Keratinocyte (primary cell): Measurements from ENCODE around the gene DSCAM. TPM values are rescaled to one million over a fixed set of nuclear protein-coding genes. Genes with fewer than 3 reads are reported as not detected.

Experiments
- DNase-seq: peaks from one replicate; pipeline ENCODE4 v3.0.0-alpha.2; 2011; ENCODE audit warnings: low read depth, missing footprints, low spot score
- FAIRE-seq: peaks from 2 replicates; lab custom pipeline; 2011; peaks lifted over from hg19 to GRCh38; lab: Jason Lieb, UNC
- H2AFZ ChIP-seq: 2 replicates; pipeline ENCODE4 v1.6.0; 2012; ENCODE audit warnings: low read length, control low read depth, inconsistent platforms; ENCODE audit not compliant: control insufficient read depth
- H3K27ac ChIP-seq: 2 replicates; pipeline ENCODE4 v1.5.1; 2011; ENCODE audit warnings: low read length; ENCODE audit not compliant: control insufficient read depth, insufficient read depth
- H3K27me3 ChIP-seq: 3 replicates; pipeline ENCODE4 v1.6.0; 2011; ENCODE audit warnings: low read length; ENCODE audit not compliant: control insufficient read depth, insufficient read depth; ENCODE audit errors: extremely low read depth
- H3K36me3 ChIP-seq, 2 experiments: 2 replicates in 1 of 2; 3 replicates in 1 of 2; pipeline ENCODE4 v1.5.1; 2011; ENCODE audit warnings: low read length in 2 of 2, mild to moderate bottlenecking in 1 of 2; ENCODE audit not compliant: control insufficient read depth in 2 of 2, insufficient read depth in 2 of 2; ENCODE audit errors: extremely low read depth in 1 of 2
- H3K4me1 ChIP-seq: 3 replicates; pipeline ENCODE4 v1.5.1; 2011; ENCODE audit warnings: low read length; ENCODE audit not compliant: control insufficient read depth, insufficient read depth; ENCODE audit errors: extremely low read depth
- H3K4me2 ChIP-seq: 3 replicates; pipeline ENCODE4 v1.6.0; 2011; ENCODE audit warnings: low read depth, low read length; ENCODE audit not compliant: control insufficient read depth, insufficient read depth; ENCODE audit errors: extremely low read depth
- H3K4me3 ChIP-seq, 3 experiments: fragments of 200-600 bp in 1 of 3; sonication (generic) in 1 of 3; 2 replicates in 2 of 3; 3 replicates in 1 of 3; pipeline ENCODE4 v1.5.1; 2011 to 2016; ENCODE audit warnings: low read length in 3 of 3, mild to moderate bottlenecking in 3 of 3, control low read depth in 2 of 3, inconsistent platforms in 1 of 3, low read depth in 1 of 3, mixed read lengths in 1 of 3, mixed run types in 1 of 3, moderate library complexity in 1 of 3; ENCODE audit not compliant: control insufficient read depth in 2 of 3, insufficient read depth in 2 of 3; ENCODE audit errors: extremely low read depth in 1 of 3
- H3K79me2 ChIP-seq: 2 replicates; pipeline ENCODE4 v1.6.0; 2012; ENCODE audit warnings: low read length; ENCODE audit not compliant: control insufficient read depth, insufficient read depth
- H3K9ac ChIP-seq: 3 replicates; pipeline ENCODE4 v1.6.0; 2011; ENCODE audit warnings: low read length; ENCODE audit not compliant: control insufficient read depth, insufficient read depth; ENCODE audit errors: extremely low read depth
- H3K9me1 ChIP-seq: 3 replicates; pipeline ENCODE4 v1.6.0; 2011; ENCODE audit warnings: low read length; ENCODE audit not compliant: control insufficient read depth, insufficient read depth; ENCODE audit errors: extremely low read depth
- H3K9me3 ChIP-seq: 2 replicates; pipeline ENCODE4 v1.5.1; 2012; ENCODE audit warnings: low read depth, low read length; ENCODE audit not compliant: control insufficient read depth
- H4K20me1 ChIP-seq: 3 replicates; pipeline ENCODE4 v1.6.0; 2011; ENCODE audit warnings: low read length; ENCODE audit not compliant: control insufficient read depth, insufficient read depth; ENCODE audit errors: extremely low read depth
- EZH2 ChIP-seq: IDR thresholded peaks from one replicate; pipeline ENCODE4 v1.6.1; 2012; ENCODE audit warnings: inconsistent platforms, mild to moderate bottlenecking, low read length, moderate library complexity
- dilution Hi-C: fragments of 300-500 bp; cut with MboI; formaldehyde crosslinking; loops from one replicate; pipeline ENCODE4 v1.7.0; 2020; ENCODE audit warnings: low sequenced_read_pairs; ENCODE audit not compliant: extremely low pct_ligation_motif_present
- polyA plus RNA-seq, 5 experiments: library from polyadenylated mRNA; depleted of rRNA in 3 of 5; stranded (reverse) in 3 of 5; stranded (forward) in 1 of 5; unstranded in 1 of 5; fragments of >200 nt; gene quantifications; 1 replicate in 1 of 5; 2 replicates in 3 of 5; 3 replicates in 1 of 5; pipeline versions ENCODE4 v1.2.1 to v1.2.3, GENCODE V29; 2011 to 2012; ENCODE audit warnings: missing spikeins in 2 of 5, low read depth in 1 of 5, low replicate concordance in 1 of 5
- TF ChIP-seq, protein P1 (sequence below), 3 experiments: IDR thresholded peaks in 1 of 3; conservative IDR thresholded peaks in 1 of 3; optimal IDR thresholded peaks in 1 of 3; 2 replicates in 2 of 3; 3 replicates in 1 of 3; pipeline versions ENCODE3 to v1.5.1; 2011; ENCODE audit warnings: low read length in 3 of 3, mild to moderate bottlenecking in 3 of 3, moderate library complexity in 2 of 3, control low read depth in 1 of 3, inconsistent platforms in 1 of 3; ENCODE audit not compliant: insufficient read depth in 2 of 3; ENCODE audit errors: extremely low read depth in 1 of 3

Gene DSCAM
- polyA plus RNA-seq, 1 donor (not counting 4 experiments of a cell fraction or from before 2014, with no cell fraction given): 2.1 TPM

DNA sequence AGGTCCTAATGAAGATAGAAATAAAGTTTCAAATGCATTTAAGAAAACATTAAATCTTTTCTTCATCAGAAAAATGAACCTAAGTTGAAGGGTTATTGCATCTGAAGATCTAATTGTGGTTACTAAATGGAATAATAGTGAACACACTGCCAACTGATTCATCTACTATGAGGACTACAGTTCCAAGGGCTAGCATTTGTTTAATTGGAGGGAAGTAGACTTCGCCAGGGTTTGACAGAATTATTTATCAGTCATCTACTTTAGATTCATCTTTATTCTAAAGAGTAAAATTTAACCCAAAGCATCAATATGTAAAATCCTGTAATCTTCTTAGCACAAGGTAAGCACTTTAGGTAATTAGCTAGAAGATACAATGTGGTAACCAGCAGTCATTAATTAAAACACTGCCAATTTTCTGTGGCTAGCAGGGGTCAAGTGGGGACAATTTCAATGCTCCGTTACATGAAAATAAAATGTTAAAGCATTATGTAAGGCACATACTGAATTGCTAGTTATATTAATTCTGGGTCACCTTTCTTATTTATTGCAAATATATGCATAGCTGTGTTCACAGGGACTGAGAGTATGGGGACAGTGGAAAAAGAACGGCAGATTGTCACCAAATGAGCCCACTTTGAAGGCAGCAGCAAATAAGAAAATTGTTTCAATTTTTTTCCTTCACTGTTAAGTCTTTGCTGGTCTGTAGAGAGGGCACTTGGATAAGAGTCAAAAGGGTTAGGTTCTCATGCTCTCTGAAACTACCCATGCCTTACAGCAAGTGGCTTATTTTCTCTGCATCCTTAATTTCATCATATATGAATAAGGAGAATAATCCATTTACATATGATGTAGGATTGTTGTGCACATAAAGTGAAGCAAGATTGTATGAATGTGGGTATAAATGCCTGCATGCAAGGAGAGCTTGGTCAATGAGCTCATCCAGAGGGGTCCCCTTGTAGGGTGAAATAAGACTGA is 563.8 kb downstream of the DSCAM start:
- H3K4me1 ChIP-seq: peaks cover 3% of the 10 kb centered on the region
- H2AFZ ChIP-seq: no peak overlapping the region
- H3K27ac ChIP-seq: no peak overlapping the region
- TF ChIP-seq, protein P1, sequence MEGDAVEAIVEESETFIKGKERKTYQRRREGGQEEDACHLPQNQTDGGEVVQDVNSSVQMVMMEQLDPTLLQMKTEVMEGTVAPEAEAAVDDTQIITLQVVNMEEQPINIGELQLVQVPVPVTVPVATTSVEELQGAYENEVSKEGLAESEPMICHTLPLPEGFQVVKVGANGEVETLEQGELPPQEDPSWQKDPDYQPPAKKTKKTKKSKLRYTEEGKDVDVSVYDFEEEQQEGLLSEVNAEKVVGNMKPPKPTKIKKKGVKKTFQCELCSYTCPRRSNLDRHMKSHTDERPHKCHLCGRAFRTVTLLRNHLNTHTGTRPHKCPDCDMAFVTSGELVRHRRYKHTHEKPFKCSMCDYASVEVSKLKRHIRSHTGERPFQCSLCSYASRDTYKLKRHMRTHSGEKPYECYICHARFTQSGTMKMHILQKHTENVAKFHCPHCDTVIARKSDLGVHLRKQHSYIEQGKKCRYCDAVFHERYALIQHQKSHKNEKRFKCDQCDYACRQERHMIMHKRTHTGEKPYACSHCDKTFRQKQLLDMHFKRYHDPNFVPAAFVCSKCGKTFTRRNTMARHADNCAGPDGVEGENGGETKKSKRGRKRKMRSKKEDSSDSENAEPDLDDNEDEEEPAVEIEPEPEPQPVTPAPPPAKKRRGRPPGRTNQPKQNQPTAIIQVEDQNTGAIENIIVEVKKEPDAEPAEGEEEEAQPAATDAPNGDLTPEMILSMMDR (optimal IDR thresholded peaks at IDR 0.05 in 1 of 3, IDR thresholded peaks at IDR 0.05 in 1 of 3, conservative IDR thresholded peaks at IDR 0.05 in 1 of 3; ENCODE audit: extremely low read depth in 1 of 3, insufficient read depth in 2 of 3, low read length in 3 of 3): no peak
- TF ChIP-seq EZH2: no peak
- no peaks in the 10 kb centered on the region for H3K27me3 ChIP-seq
- peaks cover 0 to 2% of the 10 kb centered on the region in 2 experiments for H3K36me3 ChIP-seq
- H3K4me2 ChIP-seq: no peak overlapping the region
- peaks cover 2% of the 10 kb centered on the region for H3K9me3 ChIP-seq
- no peaks in the 10 kb centered on the region for H3K9me1 ChIP-seq
- dilution Hi-C loops: no loop called here
- no peaks in the 10 kb centered on the region for H4K20me1 ChIP-seq
- H3K9ac ChIP-seq: no peak overlapping the region
- H3K4me3 ChIP-seq: no peak overlapping the region
- no peak for FAIRE-seq
- H3K79me2 ChIP-seq: no peaks in the 10 kb centered on the region
- DNase-seq: no peak

DNA sequence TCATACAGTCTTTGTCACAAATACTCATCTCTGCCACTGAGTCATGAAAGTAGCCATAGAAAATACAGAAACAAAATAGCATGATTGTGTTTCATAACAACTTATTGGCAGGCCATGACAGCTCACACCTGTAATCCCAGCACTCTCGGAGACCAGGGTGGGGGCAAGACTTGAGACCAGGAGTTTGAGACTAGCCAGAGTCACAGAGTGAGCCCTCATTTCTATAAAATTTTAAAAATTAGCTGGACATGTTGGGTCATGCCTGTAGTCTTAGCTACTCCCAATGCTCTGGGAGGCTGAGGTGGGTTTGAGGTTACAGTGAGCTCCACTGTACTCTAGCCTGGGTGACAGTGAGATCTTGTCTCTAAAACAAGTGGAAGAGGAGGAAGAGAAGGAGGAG is 568.6 kb downstream of the DSCAM start:
- no peaks in the 10 kb centered on the region for H3K36me3 ChIP-seq
- H3K9me1 ChIP-seq: no peaks in the 10 kb centered on the region
- no peak overlapping the region for H3K4me2 ChIP-seq
- dilution Hi-C loops: no loop called here
- H3K4me3 ChIP-seq: no peak overlapping the region
- H3K27me3 ChIP-seq: no peaks in the 10 kb centered on the region
- no peak for TF ChIP-seq EZH2
- TF ChIP-seq, protein P1 (optimal IDR thresholded peaks at IDR 0.05 in 1 of 3, IDR thresholded peaks at IDR 0.05 in 1 of 3, conservative IDR thresholded peaks at IDR 0.05 in 1 of 3; ENCODE audit: extremely low read depth in 1 of 3, insufficient read depth in 2 of 3, low read length in 3 of 3): no peak
- H3K9ac ChIP-seq: no peak overlapping the region
- no peak overlapping the region for H3K27ac ChIP-seq
- no peaks in the 10 kb centered on the region for H3K79me2 ChIP-seq
- H2AFZ ChIP-seq: peak overlapping the region; percentile 30
- FAIRE-seq (no peak), DNase-seq (no peak)
- no peaks in the 10 kb centered on the region for H3K9me3 ChIP-seq
- H3K4me1 ChIP-seq: peaks cover 5% of the 10 kb centered on the region
- no peaks in the 10 kb centered on the region for H4K20me1 ChIP-seq
